ENCODE measurements around the gene FEM1B. TPM values are rescaled to one million over a fixed set of nuclear protein-coding genes. Genes with fewer than 3 reads are reported as not detected.

Gene FEM1B
- total RNA-seq, 1 donor from 2014 or later, result 73.8 TPM

GRCh38 chr15:68259883-68260282, 17.7 kb upstream of the FEM1B start:
- DNase-seq, result no peak

GRCh38 chr15:68261241-68261640, 16.3 kb upstream of the FEM1B start:
- no peak for DNase-seq

DNA sequence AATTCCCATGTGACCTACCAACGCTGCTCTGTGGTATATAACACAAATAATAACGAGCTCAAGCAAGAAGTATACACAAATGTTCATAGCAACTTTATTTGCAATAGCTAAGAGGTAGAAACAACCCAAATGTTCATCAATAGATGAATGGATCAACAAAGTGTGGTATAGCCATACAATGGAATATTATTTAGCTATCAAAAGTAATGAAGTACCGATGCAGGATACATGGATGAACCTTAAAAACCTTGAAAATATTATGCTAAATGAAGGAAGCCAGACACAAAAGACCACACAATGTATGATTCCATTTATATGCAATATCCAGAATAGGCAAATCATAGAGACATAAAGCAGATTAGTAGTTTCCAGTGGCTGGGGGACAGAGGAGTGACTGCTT, 15.6 kb upstream of the FEM1B start:
- no peak for DNase-seq

GRCh38 chr15:68262514-68263356, 14.8 kb upstream of the FEM1B start:
- no peak for DNase-seq

DNA sequence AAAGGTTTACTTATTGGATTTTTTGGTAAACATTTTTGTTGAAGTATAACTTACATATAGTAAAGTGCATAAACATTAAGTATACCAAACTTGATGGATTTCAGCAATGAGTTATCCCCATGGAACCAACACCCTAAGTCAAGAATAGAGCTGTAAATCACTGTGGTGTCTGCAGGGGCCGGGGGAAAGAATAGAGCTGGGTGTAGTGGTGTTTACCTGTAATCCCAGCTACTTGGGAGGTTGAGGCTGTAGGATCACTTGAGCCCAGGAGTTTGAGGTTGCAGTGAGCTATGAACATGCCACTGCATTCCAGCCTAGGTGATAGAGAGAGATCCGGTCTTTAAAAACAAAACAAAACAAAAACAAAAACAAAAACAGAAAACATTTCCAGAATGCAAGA, 13.3 kb upstream of the FEM1B start:
- DNase-seq, result no peak

DNA sequence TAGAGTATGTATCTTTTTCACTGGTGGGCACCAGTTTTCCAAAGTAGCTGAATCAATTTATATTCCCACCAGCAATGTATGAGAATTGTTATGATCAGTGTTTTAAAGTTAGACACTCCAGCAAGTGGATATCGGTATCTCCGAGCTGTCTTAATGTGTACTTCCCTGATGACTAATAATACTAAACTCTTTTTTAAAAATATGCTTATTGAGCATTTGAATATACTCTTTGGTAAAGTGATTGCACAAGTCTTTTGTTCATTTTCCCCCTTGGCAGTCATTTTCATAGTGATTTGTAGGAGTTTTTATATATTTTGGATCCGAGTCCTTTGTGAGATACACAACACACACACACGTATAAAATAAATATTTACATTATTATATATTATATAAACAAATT, 12.5 kb upstream of the FEM1B start:
- DNase-seq, result no peak

DNA sequence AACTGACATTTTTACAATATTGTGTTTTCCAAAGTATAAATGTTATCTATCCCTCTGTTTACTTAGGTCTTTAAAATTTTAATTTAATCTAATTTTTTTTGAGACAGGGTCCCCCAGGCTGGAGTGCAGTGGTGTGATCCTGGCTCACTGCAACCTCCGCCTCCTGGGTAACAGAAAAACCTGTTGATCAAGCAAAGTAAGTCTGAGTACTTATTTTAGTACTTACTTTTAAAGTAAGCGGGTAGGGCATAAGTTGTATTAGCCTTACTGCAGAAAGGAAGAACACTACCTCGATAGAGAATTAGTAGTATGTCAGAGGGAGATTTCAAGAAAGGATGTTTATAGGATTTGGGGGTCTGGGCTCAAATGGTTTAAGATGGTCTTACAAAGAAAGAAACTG, 11.9 kb upstream of the FEM1B start:
- DNase-seq, result no peak

- no peak for DNase-seq
These were observed 9.1 kb upstream of the FEM1B start for GRCh38 chr15:68268405-68268804.

DNA sequence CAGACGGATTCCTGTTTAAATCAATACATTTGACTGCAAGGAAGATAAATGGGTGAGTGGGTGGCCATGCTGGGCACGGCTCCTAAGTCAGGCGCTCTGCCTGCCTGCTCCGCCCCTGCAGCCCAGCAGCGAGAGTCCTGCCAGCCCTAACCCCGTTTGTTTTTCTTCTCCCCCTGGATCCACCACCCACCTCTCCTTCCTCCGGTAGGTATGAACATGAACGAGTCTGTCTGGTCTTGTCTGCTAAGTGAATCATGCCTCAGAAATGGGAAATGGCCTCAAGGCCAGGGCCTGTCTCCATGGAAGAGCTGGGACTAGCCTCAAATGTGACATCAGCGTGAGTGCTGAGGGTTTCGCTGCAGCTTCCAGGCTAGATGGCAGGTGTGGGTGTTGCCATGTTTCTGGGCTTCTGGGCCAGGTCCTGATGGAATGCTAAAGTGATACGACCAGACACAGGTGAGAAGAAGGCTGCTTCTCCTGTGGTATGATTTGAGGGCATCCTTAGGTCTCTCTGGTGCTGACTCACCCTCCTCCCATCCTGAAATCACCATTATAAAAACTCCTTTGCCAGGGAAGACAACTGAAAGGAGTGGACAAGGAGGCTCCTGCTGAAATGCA, 5.6 kb upstream of the FEM1B start:
- DNase-seq, result peak; percentile 69

GRCh38 chr15:68272721-68273271, 4.7 kb upstream of the FEM1B start:
- no peak for DNase-seq

- DNase-seq, result no peak
These were observed 3.2 kb upstream of the FEM1B start for GRCh38 chr15:68274201-68274848.

DNA sequence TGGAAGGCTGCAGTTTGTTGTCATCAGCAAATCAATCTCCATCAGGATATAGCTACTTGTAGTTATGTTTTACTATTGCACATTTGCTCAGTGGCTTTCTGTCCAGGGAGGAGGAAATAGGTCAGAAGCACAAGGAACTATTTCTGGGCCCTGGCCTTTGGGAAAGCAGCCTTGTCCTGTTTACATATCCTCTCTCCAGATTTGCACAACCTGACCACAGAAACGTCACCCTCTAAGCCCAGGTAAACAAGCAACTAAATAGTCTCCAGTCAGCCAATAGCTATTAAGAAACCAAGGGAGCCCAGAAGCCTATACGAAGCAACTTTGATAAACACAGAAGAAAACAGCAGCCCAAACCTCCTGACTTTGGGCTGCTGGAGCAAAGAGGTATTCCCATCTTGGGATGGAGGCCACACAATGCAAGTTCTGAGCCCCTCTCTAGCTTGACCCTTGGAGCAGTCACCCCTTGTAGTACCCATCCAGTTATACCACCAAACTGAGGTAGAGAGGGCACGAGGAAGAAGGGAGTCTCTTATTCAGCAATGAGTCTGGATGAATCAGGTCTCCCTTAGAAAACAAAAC, 2.3 kb upstream of the FEM1B start:
- no peak for DNase-seq

DNA sequence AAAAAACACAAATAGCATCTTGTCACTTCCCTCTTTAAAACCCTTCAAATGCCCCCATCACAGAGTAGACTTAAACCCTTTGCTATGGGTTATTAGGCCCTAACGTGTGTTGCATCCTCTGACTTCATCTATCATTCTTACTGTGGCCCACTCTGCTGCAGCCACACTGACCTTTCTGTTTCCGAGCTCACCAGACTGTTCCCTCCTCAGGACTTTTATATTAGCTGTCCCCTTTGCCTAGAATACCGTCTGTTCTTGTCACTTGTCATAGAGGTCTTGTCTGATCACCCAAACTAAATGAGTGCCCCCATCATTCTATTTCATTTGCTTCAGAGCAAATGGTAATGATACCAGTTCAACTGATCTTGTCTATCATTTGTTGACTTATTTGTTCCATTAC, 877 bp upstream of the FEM1B start:
- no peak for DNase-seq

DNA sequence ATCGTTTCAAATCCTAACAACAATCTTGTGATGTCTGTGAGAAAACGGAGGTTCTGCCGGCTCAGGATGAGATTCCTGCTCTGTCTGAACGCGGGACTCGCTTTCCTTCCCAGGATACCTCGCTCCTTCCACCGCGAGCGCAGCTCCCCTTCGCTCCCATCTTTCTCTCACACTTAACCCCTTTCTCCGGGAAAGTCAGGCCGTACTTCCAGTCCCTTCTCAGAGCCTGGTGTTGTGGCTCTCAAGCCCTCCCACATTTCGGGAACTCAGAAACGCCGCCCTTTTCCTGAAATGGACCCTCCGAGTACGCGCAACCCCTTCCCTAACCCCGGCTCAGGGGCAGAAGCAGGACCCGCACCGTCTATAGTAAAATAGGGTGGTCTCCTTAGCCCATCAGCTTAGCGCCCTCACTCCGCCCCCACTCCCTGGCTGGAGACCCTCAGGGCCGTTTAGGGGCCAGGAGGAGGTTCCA, 378 bp upstream of the FEM1B start:
- DNase-seq, result peak; percentile 87

DNA sequence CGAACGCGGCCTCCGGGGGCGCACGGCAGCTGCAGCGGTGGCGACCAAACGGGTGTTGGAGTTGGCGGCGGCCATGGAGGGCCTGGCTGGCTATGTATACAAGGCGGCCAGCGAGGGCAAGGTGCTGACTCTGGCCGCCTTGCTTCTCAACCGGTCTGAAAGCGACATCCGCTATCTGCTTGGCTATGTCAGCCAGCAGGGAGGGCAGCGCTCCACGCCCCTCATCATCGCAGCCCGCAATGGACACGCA, 725 bp downstream of the FEM1B start:
- DNase-seq, result no peak

DNA sequence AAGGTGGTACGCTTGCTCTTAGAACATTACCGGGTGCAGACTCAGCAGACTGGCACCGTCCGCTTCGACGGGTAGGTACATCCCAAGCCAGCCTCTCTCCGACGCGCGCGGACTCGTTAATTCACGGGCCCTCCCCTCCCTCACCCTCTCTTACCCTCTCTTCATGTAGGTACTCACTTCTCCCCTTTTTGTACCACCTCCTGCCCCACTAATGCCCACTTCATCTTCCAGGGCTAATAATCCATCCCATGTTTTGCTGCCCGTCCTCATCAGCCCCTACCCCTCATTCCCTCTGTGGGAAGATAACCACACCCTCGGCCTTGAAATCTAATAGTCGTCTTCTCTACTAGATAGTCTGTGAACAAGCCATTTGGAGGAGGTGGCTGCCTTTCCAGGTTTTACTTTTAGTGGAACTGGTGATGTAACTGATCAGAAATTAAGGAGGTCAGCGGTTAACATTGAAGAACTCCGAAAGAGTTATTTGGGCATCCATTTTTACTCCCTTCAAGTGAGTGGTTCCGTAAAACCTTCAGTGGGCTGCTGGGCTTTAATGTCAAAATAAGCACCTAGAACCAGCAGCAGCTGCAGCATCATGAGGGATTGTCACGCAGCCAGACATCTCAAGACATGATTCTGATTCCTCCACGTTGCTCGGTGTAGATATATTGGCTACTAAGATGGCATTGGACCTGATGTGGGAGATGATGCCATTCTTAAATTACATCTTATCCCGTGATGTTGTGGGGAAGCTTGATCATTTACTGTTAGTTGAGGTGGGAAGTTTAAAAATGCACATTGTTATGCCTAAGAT, 1.3 kb downstream of the FEM1B start:
- DNase-seq, result peak; percentile 69

DNA sequence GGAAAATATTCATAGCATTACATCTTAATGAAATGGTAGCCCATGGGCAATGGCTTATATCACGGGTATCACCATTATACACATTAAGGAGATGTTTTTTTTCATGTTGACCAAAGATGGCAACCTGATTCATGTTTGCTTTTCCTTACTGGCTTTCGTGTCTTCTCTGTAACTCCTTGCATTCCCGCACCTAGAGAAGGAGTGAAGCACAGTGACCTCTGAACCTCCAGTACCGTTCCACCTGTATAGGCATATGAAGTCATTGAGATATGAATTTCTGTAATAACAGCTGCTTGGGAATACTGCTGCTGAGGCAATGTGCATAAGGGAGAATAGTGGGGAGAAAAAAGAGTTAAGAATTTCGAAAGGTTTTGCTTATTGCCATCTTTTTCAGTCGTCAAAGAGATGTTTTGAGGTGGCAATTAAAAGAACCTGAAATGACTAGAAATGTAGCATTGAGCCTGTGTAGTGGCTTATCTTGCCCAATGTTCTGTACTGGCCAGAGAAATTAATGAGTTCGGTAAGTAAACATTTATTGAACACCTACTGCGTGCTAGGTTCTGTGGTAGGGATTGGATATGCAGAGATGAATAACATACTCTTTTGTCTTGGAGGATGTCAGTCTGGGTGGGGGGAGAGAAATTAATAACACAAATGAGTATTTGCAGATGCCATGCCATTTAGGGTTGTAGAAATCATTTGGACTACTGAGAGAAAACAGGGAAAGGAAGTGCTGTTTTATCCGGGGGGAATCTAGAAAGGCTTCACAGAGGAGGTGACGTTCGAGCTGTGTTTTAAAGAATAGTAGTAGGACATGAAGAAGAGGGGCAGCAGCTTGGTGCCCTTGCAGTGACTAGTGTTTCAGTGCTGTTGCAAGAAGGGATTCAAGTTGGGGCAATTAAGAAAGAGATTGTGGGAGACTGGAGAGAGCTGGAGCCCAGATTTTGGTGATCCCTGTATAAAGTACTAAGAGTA, 2.5 kb downstream of the FEM1B start:
- no peak for DNase-seq

GRCh38 chr15:68281008-68281407, 3.5 kb downstream of the FEM1B start:
- DNase-seq, result no peak

GRCh38 chr15:68283401-68283800, 5.9 kb downstream of the FEM1B start:
- DNase-seq, result no peak

GRCh38 chr15:68284616-68285258, 7.2 kb downstream of the FEM1B start:
- no peak for DNase-seq

Measured in tongue (tissue), 2 donors.